ENCODE data around the gene EMSY. TPM values are rescaled to one million over a fixed set of nuclear protein-coding genes. Genes with fewer than 3 reads are reported as not detected.

Gene EMSY
- total RNA-seq, 1 experiment from 2014 or later = 29.3 TPM

DNA sequence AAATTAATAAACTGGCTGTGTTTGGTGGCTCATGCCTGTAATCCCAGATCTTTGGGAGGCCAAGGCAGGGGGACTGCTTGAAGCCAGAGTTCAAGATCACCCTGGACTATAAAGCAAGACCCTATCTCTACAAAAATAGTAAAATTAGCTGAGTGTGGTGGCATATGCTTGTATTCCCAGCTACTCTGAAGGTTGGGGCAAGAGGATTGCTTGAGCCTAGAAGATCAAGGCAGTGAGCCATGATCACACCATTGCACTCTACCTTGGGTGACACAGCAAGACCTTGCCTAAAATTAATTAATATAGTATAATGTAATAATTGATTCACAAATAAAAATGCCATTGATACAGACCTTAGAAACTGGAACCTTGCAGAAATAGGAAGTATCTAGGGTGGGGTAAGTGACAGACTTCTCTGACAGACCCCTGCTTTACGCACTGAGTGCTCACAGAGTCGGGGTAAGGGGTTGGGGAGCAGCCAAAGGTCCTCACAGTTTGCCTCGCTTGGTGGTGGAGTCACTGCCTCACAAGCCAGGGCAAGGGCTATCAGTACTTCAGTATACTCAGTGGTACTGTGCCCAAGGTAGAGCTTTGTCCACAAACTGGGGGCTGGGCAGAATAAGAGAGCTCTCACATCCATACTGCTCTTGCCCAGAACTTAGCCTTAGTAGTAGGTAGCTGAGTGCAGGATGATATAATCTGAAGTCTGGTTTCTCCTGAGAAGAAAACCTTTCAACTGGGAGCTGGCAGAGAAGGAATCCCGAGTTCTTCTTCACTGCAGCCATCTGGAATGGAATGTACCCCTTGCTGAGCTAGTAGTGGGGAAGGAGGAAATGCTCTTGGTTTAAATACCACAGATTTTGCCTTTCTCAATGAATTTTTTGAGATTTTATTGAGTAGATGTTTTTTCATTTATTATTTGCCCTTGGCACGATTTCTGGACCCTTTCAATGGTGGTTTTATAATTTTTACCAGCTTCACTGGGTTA lies 65.5 kb downstream of the EMSY start:
- Histone ChIP-seq H3K56ac (ENCODE audit: insufficient read length, low read depth, low read length) (no peak overlapping the region), H4K5ac (ENCODE audit: insufficient read length, low read depth, low read length) (no peak overlapping the region), H2BK120ac (ENCODE audit: low read depth, low read length, poor library complexity, severe bottlenecking) (no peak overlapping the region), H4K91ac (ENCODE audit: insufficient read length, low read depth, low read length) (no peak overlapping the region), H2AK5ac (ENCODE audit: insufficient read length, low read length) (no peak overlapping the region), H2AFZ (ENCODE audit: low read length) (no peak overlapping the region), H2BK5ac (ENCODE audit: insufficient read length, low read length) (no peak overlapping the region), H3K9me3 (ENCODE audit: control insufficient read depth, low read depth, low read length) (no peaks in the 10 kb centered on the region), H3K79me1 (ENCODE audit: insufficient read depth, low read depth, low read length, poor library complexity, severe bottlenecking) (no peaks in the 10 kb centered on the region), H2BK15ac (ENCODE audit: low read depth, low read length) (no peak overlapping the region), H3K23me2 (ENCODE audit: insufficient read length, low read depth, low read length, poor library complexity, severe bottlenecking) (no peaks in the 10 kb centered on the region), H3T11ph (ENCODE audit: low read length) (no peak overlapping the region), H3K27me3 (ENCODE audit: insufficient read depth, low read length) (no peaks in the 10 kb centered on the region), H3K23ac (ENCODE audit: insufficient read length, low read depth, low read length) (no peak overlapping the region), H3K27ac (ENCODE audit: insufficient read length, low read depth, low read length) (peak overlapping the region; percentile 63), H3K4me1 (ENCODE audit: insufficient read depth, low read length) (no peaks in the 10 kb centered on the region; the same call in 1 of the 2 replicates), H4K20me1 (ENCODE audit: control insufficient read depth, insufficient read depth, insufficient read length) (no peaks in the 10 kb centered on the region), H2BK12ac (ENCODE audit: insufficient read length, low read depth, low read length) (peak overlapping the region; percentile 38), H4K8ac (replicated peaks; ENCODE audit: insufficient read length, low read depth, low read length) (no peak overlapping the region), H3K9ac (ENCODE audit: extremely low read depth, insufficient read length, low read length) (no peak overlapping the region), H3K18ac (ENCODE audit: insufficient read length, low read depth, low read length) (no peak overlapping the region), H3K79me2 (ENCODE audit: insufficient read depth, low read length) (no peaks in the 10 kb centered on the region), H3K14ac (ENCODE audit: insufficient read depth, low read length) (peak overlapping the region; percentile 16; the same call in 1 of the 2 replicates), H3K4ac (ENCODE audit: low read depth, low read length) (no peak overlapping the region), H3K4me2 (ENCODE audit: insufficient read depth, insufficient read length, low read length) (peak overlapping the region; percentile 42), H2BK20ac (ENCODE audit: low read depth, low read length, poor library complexity, severe bottlenecking) (no peak overlapping the region)
- Mint-ChIP-seq H3K4me1 (peaks cover 7 to 12% of the 10 kb centered on the region in 2 experiments), H3K9me3 (0 out of 5 replicates have a peak, but pooled peaks cover 0 to 2% of the 10 kb centered on the region in 2 experiments), H3K27ac (peak overlapping the region; percentile 52 to 96 (median 84); a peak in 6 of 7 replicates), H3K27me3 (ENCODE audit: low read depth) (no peaks in the 10 kb centered on the region), H3K4me3 (peak overlapping the region in 1 of 2 experiments; percentile 32; a peak in 1 of 5 replicates), H3K36me3 (ENCODE audit: insufficient read depth in 1 of 3, low read depth in 3 of 3) (peaks cover 14 to 15% (median 14%) of the 10 kb centered on the region in 3 experiments)
- no peak for TF ChIP-seq CTCF (conservative IDR thresholded peaks at IDR 0.05)
- WGBS (ENCODE audit: extremely low coverage, insufficient read length, low lambda C conversion rate) = no CpG with 5 or more reads among the region's 5 CpGs
- peak; percentile 54 for DNase-seq

Data from H9 (cell line).